Measurements from ENCODE around the gene MYORG.
"Not testable (repeated sequence)": the region's sequence is repeated elsewhere in the genome, so short reads cannot be mapped to it uniquely, and the experiment has no call there.

MYORG gene

GRCh38 chr9:34365282-34365681 is 11.4 kb downstream of the MYORG start:
- no peak overlapping the region for H2AFZ ChIP-seq (ENCODE audit: low read length)
- no peak overlapping the region for H3K4me2 ChIP-seq (ENCODE audit: low read depth, low read length)
- no peaks in the 10 kb centered on the region for H3K9me2 ChIP-seq (replicated peaks; ENCODE audit: insufficient read depth, low read length)
- no peaks in the 10 kb centered on the region for H3K27me3 ChIP-seq (replicated peaks; ENCODE audit: insufficient read depth, low read length)
- H3K27ac ChIP-seq (ENCODE audit: low read length), result no peak overlapping the region
- H3K4me1 ChIP-seq (ENCODE audit: low read length), result no peaks in the 10 kb centered on the region
- no peak for TF ChIP-seq CTCF (IDR thresholded peaks at IDR 0.05; ENCODE audit: low read length)
- no peak for TF ChIP-seq EZH2phosphoT487 (IDR thresholded peaks at IDR 0.05; ENCODE audit: low read length)
- TF ChIP-seq EZH2 (optimal IDR thresholded peaks at IDR 0.05; ENCODE audit: low read depth, low read length), result no peak
- H4K20me1 ChIP-seq (ENCODE audit: insufficient read depth, low read length), result no peaks in the 10 kb centered on the region
- H3K4me3 ChIP-seq (ENCODE audit: low read length), result no peak overlapping the region
- no peaks in the 10 kb centered on the region for H3K79me2 ChIP-seq (ENCODE audit: low read length)
- no peak for DNase-seq
- no peak overlapping the region for H3K9ac ChIP-seq (ENCODE audit: low read length)
- no peaks in the 10 kb centered on the region for H3K36me3 ChIP-seq (replicated peaks; ENCODE audit: insufficient read depth, low read length)
- H3K9me3 ChIP-seq (replicated peaks; ENCODE audit: insufficient read depth, low read length), result no peaks in the 10 kb centered on the region
- no peaks in the 10 kb centered on the region for H3F3A ChIP-seq (ENCODE audit: insufficient read depth, low read length)

DNA sequence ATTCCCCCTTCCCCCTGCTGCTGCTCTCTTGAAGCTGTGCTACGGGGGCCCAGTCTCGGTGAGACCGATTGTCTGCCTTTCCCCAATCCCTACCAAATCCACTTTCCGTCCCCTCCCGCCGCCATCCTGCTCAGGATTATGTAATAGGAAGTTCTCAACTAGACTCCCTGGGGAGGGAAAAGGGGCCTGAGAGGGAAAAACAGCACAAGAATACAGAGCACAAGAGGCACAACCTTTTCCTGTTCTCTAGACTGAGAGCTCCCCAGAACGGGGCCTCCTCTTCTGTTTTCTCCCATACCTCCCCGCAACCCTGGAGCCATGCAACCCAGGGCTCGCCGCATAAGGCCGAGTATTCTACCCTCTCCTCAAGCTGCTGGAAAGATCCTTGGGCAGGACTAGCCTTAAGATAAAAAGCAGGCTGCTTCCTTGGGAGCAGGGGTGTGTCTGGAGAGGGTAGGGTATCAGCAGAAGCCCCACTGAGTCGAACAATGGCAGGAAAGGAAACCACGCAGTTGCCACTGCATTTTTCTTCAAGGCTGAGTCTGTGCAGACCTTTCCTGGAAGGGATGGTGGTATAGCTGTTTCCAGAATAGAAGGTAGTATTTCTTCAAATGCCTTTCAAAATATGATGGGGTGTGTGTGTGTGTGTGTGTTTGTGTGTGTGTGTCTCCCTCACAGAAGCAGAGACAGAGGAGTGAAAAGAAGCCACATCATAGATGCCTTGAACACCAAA is 12.9 kb downstream of the MYORG start:
- H3K4me1 ChIP-seq (ENCODE audit: low read length), result no peaks in the 10 kb centered on the region
- H2AFZ ChIP-seq (ENCODE audit: low read length), result no peak overlapping the region
- H3K9ac ChIP-seq (ENCODE audit: low read length), result no peak overlapping the region
- H3F3A ChIP-seq (ENCODE audit: insufficient read depth, low read length), result no peaks in the 10 kb centered on the region
- H3K27ac ChIP-seq (ENCODE audit: low read length), result no peak overlapping the region
- no peaks in the 10 kb centered on the region for H3K36me3 ChIP-seq (replicated peaks; ENCODE audit: insufficient read depth, low read length)
- no peaks in the 10 kb centered on the region for H3K9me3 ChIP-seq (replicated peaks; ENCODE audit: insufficient read depth, low read length)
- H3K9me2 ChIP-seq (replicated peaks; ENCODE audit: insufficient read depth, low read length), result no peaks in the 10 kb centered on the region
- no peaks in the 10 kb centered on the region for H3K79me2 ChIP-seq (ENCODE audit: low read length)
- H3K27me3 ChIP-seq (replicated peaks; ENCODE audit: insufficient read depth, low read length), result no peaks in the 10 kb centered on the region
- no peaks in the 10 kb centered on the region for H4K20me1 ChIP-seq (ENCODE audit: insufficient read depth, low read length)
- DNase-seq, result no peak
- no peak overlapping the region for H3K4me3 ChIP-seq (ENCODE audit: low read length)
- H3K4me2 ChIP-seq (ENCODE audit: low read depth, low read length), result no peak overlapping the region
- TF ChIP-seq EZH2 (optimal IDR thresholded peaks at IDR 0.05; ENCODE audit: low read depth, low read length) (no peak), EZH2phosphoT487 (IDR thresholded peaks at IDR 0.05; ENCODE audit: low read length) (no peak), CTCF (IDR thresholded peaks at IDR 0.05; ENCODE audit: low read length) (no peak)

- Histone ChIP-seq H3K27ac (ENCODE audit: low read length) (no peak overlapping the region), H3K4me3 (ENCODE audit: low read length) (no peak overlapping the region), H4K20me1 (ENCODE audit: insufficient read depth, low read length) (no peaks in the 10 kb centered on the region), H3K4me1 (ENCODE audit: low read length) (no peaks in the 10 kb centered on the region), H3K27me3 (replicated peaks; ENCODE audit: insufficient read depth, low read length) (no peaks in the 10 kb centered on the region), H3K9me2 (replicated peaks; ENCODE audit: insufficient read depth, low read length) (no peaks in the 10 kb centered on the region), H3F3A (ENCODE audit: insufficient read depth, low read length) (no peaks in the 10 kb centered on the region), H3K9ac (ENCODE audit: low read length) (no peak overlapping the region), H3K36me3 (replicated peaks; ENCODE audit: insufficient read depth, low read length) (no peaks in the 10 kb centered on the region), H3K9me3 (replicated peaks; ENCODE audit: insufficient read depth, low read length) (no peaks in the 10 kb centered on the region), H3K4me2 (ENCODE audit: low read depth, low read length) (no peak overlapping the region), H3K79me2 (ENCODE audit: low read length) (no peaks in the 10 kb centered on the region), H2AFZ (ENCODE audit: low read length) (no peak overlapping the region)
- DNase-seq, result no peak
- TF ChIP-seq EZH2 (optimal IDR thresholded peaks at IDR 0.05; ENCODE audit: low read depth, low read length), result no peak
- TF ChIP-seq EZH2phosphoT487 (IDR thresholded peaks at IDR 0.05; ENCODE audit: low read length), result no peak
- no peak for TF ChIP-seq CTCF (IDR thresholded peaks at IDR 0.05; ENCODE audit: low read length)
These were observed 14.0 kb downstream of the MYORG start for GRCh38 chr9:34362614-34363214.

DNA sequence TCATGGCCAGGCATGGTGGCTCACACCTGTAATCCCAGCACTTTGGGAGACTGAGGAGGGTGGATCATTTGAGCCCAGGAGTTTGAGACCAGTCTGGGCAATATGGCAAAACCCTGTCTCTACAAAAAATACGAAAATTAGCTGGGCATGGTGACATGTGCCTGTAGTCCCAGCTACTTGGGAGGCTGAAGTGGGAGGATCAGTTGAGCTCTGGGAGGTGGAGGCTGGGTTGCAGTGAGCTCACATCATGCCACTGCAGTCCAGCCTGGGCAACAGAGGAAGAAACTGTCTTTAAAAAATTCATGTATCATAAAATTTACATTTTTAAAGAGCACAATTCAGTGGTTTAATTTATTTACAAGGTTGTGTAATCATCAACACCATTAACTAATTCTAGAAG is 23.7 kb downstream of the MYORG start:
- H3K79me2 ChIP-seq (ENCODE audit: low read length); H4K20me1 ChIP-seq (ENCODE audit: insufficient read depth, low read length); H3F3A ChIP-seq (ENCODE audit: insufficient read depth, low read length); H3K9ac ChIP-seq (ENCODE audit: low read length); H3K9me2 ChIP-seq (replicated peaks; ENCODE audit: insufficient read depth, low read length); H3K4me3 ChIP-seq (ENCODE audit: low read length); H3K4me1 ChIP-seq (ENCODE audit: low read length); H3K36me3 ChIP-seq (replicated peaks; ENCODE audit: insufficient read depth, low read length); H3K4me2 ChIP-seq (ENCODE audit: low read depth, low read length); DNase-seq; H3K9me3 ChIP-seq (replicated peaks; ENCODE audit: insufficient read depth, low read length); H3K27me3 ChIP-seq (replicated peaks; ENCODE audit: insufficient read depth, low read length); H3K27ac ChIP-seq (ENCODE audit: low read length); H2AFZ ChIP-seq (ENCODE audit: low read length): not testable (repeated sequence)

DNA sequence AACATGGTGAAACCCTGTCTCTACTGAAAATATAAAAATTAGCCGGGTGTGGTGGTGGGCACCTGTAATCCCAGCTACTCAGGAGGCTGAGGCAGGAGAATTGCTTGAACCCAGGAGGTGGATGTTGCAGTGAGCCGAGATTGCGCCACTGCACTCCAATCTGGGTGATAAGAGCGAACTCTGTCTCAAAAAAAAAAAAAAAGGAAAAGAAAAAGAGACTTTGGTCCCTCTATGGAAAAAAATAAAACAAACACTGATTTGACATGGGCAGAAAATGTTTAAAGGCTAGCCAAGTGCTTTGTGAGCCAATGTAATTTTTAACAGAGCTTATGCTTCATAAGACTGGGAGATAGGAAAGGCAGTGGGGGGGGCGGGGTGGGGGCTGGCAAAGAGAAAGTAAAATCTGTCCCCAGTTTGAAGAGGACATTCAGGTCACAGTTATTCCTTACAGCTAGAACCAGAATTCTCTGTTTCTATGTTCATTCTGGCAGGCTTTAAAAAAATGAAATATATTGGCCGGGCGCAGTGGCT is 24.5 kb downstream of the MYORG start:
- H3K27ac ChIP-seq (ENCODE audit: low read length); H3K27me3 ChIP-seq (replicated peaks; ENCODE audit: insufficient read depth, low read length); DNase-seq; H3K4me2 ChIP-seq (ENCODE audit: low read depth, low read length); H3K9me2 ChIP-seq (replicated peaks; ENCODE audit: insufficient read depth, low read length); H3F3A ChIP-seq (ENCODE audit: insufficient read depth, low read length); H2AFZ ChIP-seq (ENCODE audit: low read length); H3K4me1 ChIP-seq (ENCODE audit: low read length); H3K36me3 ChIP-seq (replicated peaks; ENCODE audit: insufficient read depth, low read length); H3K9me3 ChIP-seq (replicated peaks; ENCODE audit: insufficient read depth, low read length); H3K9ac ChIP-seq (ENCODE audit: low read length); H4K20me1 ChIP-seq (ENCODE audit: insufficient read depth, low read length); H3K4me3 ChIP-seq (ENCODE audit: low read length); H3K79me2 ChIP-seq (ENCODE audit: low read length): not testable (repeated sequence)

Data from MM.1S (cell line).